Fibroblast of pulmonary artery (primary cell): ENCODE results near the gene TEX38.
"Not testable (repeated sequence)": the region's sequence is repeated elsewhere in the genome, so short reads cannot be mapped to it uniquely, and the experiment has no call there.

Experiments used
- DNase-seq: peaks from one replicate; pipeline ENCODE4 v3.0.0-alpha.2; 2010; ENCODE audit warnings: low read depth
- H3K4me3 ChIP-seq: replicated peaks from 2 replicates; pipeline ENCODE4 v1.5.1; 2011; ENCODE audit warnings: low read depth, mild to moderate bottlenecking, control low read depth, low read length, moderate library complexity
- TF ChIP-seq, protein P1 (sequence below): IDR thresholded peaks from 2 replicates; pipeline ENCODE4 v1.5.1; 2011; ENCODE audit warnings: mild to moderate bottlenecking, control low read depth, low read length, inconsistent platforms; ENCODE audit errors: missing control alignments

Gene TEX38

DNA sequence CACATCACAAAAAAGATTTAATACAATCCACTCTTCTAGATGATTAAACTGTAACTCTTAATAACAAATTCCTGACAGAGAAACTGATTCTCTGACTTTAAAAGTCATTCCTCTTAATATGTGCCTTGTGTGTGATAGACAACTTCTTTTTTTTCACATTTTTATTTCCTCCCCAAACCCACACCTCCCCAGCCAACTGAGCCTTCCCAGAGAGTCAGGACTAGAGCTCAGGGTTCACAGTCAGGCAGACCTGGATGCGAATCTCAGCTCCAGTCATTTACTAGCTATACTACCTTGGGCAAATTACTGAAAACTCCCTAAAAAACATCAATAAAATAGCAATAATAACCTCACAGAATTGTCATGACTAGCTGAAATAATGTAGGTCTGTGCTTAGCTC, 17.6 kb upstream of the TEX38 start:
- TF ChIP-seq, protein P1, sequence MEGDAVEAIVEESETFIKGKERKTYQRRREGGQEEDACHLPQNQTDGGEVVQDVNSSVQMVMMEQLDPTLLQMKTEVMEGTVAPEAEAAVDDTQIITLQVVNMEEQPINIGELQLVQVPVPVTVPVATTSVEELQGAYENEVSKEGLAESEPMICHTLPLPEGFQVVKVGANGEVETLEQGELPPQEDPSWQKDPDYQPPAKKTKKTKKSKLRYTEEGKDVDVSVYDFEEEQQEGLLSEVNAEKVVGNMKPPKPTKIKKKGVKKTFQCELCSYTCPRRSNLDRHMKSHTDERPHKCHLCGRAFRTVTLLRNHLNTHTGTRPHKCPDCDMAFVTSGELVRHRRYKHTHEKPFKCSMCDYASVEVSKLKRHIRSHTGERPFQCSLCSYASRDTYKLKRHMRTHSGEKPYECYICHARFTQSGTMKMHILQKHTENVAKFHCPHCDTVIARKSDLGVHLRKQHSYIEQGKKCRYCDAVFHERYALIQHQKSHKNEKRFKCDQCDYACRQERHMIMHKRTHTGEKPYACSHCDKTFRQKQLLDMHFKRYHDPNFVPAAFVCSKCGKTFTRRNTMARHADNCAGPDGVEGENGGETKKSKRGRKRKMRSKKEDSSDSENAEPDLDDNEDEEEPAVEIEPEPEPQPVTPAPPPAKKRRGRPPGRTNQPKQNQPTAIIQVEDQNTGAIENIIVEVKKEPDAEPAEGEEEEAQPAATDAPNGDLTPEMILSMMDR, result no peak
- DNase-seq, result no peak
- no peak overlapping the region for H3K4me3 ChIP-seq

GRCh38 chr1:46654698-46655097, 17.0 kb upstream of the TEX38 start:
- DNase-seq, H3K4me3 ChIP-seq: not testable (repeated sequence)

DNA sequence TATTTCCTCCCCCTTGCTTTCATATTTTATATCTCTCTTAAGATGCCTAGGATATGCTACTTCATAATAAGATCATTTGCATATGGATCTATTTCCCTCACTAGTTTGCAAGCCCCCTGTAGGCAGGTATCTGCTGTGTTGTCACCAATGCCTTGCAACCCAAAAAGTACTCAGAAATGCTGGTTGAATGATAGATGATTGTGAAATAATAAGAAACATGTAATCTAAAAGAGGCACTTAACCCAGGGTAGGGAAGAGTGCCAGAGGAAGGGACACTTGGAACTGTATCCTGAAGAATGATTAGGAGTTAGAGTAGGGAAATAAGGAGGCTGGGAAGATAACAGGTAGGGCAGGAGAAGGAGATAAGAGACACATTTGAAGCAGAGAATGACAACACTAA, 15.8 kb upstream of the TEX38 start:
- DNase-seq, result no peak
- TF ChIP-seq, protein P1, result no peak
- H3K4me3 ChIP-seq, result no peak overlapping the region

DNA sequence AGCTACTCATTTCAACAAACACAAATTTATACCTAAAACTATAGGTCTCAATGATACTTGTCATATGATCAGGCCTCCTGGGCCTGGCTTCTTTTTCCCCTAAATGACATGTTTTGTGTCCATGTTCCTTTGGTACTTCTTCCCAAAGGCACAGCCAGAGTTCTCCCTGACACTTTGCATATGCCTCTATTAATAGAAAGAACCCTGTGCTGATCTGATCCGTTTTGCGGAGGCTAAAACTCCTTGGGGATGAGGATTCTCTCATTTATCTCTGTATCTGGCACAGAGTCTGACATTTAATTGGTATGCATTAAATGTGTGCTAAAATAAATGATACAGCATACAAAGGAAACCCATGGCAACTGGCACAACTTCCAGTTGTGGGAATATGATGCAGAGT, 15.0 kb upstream of the TEX38 start:
- TF ChIP-seq, protein P1, result no peak
- no peak overlapping the region for H3K4me3 ChIP-seq
- DNase-seq, result no peak

GRCh38 chr1:46657775-46658174, 13.9 kb upstream of the TEX38 start:
- H3K4me3 ChIP-seq, result no peak overlapping the region
- DNase-seq, result no peak
- TF ChIP-seq, protein P1, result no peak

DNA sequence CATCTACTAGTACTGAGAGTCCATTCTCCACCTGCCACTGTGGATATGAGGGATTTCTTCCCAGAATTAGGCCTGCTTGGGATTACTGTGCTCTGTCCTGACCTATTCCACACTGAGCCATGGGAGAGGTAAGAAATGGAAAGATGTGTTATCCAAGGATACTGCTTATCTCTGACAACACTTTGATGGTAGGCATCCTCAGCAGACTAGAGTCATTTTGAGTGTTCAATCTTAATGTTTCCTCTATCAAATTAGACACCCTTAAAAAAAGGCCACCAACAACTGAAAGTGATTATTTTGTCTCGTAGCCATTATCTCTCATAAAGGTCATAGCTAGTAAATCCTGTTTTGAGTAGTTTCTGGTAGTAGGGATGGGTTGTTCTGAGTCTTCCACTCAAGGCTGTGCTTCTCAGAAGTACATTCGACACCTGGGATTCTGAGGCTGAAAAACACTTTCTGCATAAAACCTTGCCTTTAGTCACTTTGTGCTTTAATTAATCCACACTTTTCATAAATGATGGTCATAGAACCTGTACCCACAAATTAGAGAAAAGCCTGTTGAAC, 12.3 kb upstream of the TEX38 start:
- DNase-seq, result no peak

GRCh38 chr1:46660116-46660515, 11.5 kb upstream of the TEX38 start:
- not testable (repeated sequence) for DNase-seq

More for the DNA sequence above, 12.3 kb upstream of the TEX38 start:
- TF ChIP-seq, protein P1, result no peak
- no peak overlapping the region for H3K4me3 ChIP-seq

DNA sequence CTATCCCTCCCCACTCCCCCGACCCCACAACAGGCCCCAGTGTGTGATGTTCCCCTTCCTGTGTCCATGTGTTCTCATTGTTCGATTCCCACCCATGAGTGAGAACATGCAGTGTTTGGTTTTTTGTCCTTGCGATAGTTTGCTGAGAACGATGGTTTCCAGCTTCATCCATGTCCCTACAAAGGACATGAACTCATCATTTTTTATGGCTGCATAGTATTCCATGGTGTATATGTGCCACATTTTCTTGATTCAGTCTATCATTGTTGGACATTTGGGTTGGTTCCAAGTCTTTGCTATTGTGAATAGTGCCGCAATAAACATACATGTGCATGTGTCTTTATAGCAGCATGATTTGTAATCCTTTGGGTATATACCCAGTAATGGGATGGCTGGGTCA, 8.7 kb upstream of the TEX38 start:
- DNase-seq, H3K4me3 ChIP-seq: not testable (repeated sequence)

More at GRCh38 chr1:46660116-46660515, 11.5 kb upstream of the TEX38 start:
- H3K4me3 ChIP-seq, result not testable (repeated sequence)

GRCh38 chr1:46665983-46666382, 5.7 kb upstream of the TEX38 start:
- no peak overlapping the region for H3K4me3 ChIP-seq
- TF ChIP-seq, protein P1, result no peak
- no peak for DNase-seq
